Gastroesophageal sphincter (tissue), 4 donors: ENCODE data around the gene NAPSA. TPM values are rescaled to one million over a fixed set of nuclear protein-coding genes. Genes with fewer than 3 reads are reported as not detected.

Source experiments
- ATAC-seq: fragments of 150-250 bp; one replicate; pipeline ENCODE4 v1.9.1; 2016; ENCODE audit warnings: mild to moderate bottlenecking, moderate library complexity
- H3K27ac ChIP-seq, 4 donors: fragments of 200-600 bp; sonication (generic) in 3 of 4; 1 replicate in 3 of 4; 2 replicates in 1 of 4; pipeline ENCODE4 v1.5.1; 2016 to 2019
- H3K27me3 ChIP-seq: fragments of 200-600 bp; sonication (generic); one replicate; pipeline ENCODE4 v1.5.1; 2019
- H3K36me3 ChIP-seq, 2 donors: fragments of 200-600 bp; sonication (generic); one replicate each; pipeline ENCODE4 v1.5.1; 2019; ENCODE audit warnings: control low read depth in 1 of 2
- H3K4me1 ChIP-seq, 3 donors: fragments of 200-600 bp; sonication (generic); 1 replicate in 2 of 3; 2 replicates in 1 of 3; pipeline ENCODE4 v1.5.1; 2016 to 2019; ENCODE audit warnings: control low read depth in 2 of 3
- H3K4me3 ChIP-seq, 2 donors: fragments of 200-600 bp; sonication (generic); one replicate each; pipeline ENCODE4 v1.5.1; 2019; ENCODE audit warnings: mild to moderate bottlenecking in 1 of 2, moderate library complexity in 1 of 2
- H3K9me3 ChIP-seq, 3 donors: fragments of 200-600 bp; sonication (generic); one replicate each; pipeline ENCODE4 v1.5.1; 2017 to 2019; ENCODE audit warnings: control low read depth in 2 of 3
- EP300 ChIP-seq: sonication (generic); formaldehyde crosslinking; IDR thresholded peaks from one replicate; pipeline ENCODE4 v1.6.1; 2017; ENCODE audit warnings: antibody characterized with exemption, mild to moderate bottlenecking
- POLR2A ChIP-seq, 2 donors: fragments of 450-650 bp; IDR thresholded peaks; one replicate each; pipeline ENCODE4 v1.6.1; 2017; ENCODE audit warnings: antibody characterized with exemption in 2 of 2, mild to moderate bottlenecking in 2 of 2, moderate library complexity in 1 of 2
- POLR2AphosphoS5 ChIP-seq: sonication (generic); formaldehyde crosslinking; IDR thresholded peaks from one replicate; pipeline ENCODE4 v1.6.1; 2017; ENCODE audit warnings: antibody characterized with exemption
- WGBS, 2 donors: methylation state at CpG; one replicate each; pipeline ENCODE4 v1.1.5; 2018; ENCODE audit warnings: low coverage in 1 of 2; 5-methylcytosine and 5-hydroxymethylcytosine counted together
- total RNA-seq, 4 donors: library from RNA; depleted of rRNA; stranded (reverse); fragments of >200 nt; gene quantifications; one replicate each; pipeline ENCODE4 v1.1.0, GENCODE V29; 2016
- TF ChIP-seq, protein P1 (sequence below), 4 experiments: fragments of 200-600 bp in 2 of 4; fragments of 450-650 bp in 2 of 4; sonication (generic) in 1 of 4; IDR thresholded peaks; one replicate each; pipeline ENCODE4 v1.5.1; 2017 to 2019; ENCODE audit warnings: antibody characterized with exemption in 4 of 4, mild to moderate bottlenecking in 2 of 4, moderate library complexity in 2 of 4

The NAPSA gene
- total RNA-seq, 4 donors from 2014 or later: 1.0 TPM; not detected in 3

DNA sequence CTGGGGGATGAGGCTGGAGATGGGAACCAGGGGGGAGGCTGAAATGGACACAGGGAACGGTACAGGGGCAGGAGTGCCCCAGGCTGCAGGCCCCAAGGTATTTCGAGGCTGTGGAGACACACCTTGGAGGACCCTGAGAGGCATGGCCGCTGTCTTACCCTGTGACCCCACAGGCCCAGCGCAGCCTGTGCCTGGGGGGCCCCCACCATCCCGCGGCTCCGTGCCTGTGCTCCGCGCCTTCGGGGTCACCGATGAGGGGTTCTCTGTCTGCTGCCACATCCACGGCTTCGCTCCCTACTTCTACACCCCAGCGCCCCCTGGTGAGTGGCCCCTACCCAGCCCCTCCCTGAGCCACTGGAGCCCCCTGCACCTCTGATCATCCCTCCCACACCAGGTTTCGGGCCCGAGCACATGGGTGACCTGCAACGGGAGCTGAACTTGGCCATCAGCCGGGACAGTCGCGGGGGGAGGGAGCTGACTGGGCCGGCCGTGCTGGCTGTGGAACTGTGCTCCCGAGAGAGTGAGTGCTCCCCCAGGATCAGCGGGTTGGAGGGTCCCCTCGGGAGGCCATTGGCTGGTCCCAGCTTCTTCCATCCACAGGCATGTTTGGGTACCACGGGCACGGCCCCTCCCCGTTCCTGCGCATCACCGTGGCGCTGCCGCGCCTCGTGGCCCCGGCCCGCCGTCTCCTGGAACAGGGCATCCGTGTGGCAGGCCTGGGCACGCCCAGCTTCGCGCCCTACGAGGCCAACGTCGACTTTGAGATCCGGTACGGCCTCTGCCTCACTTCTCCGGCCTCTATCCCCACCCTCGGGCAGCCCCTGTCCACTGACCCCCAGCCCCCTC, 36.4 kb upstream of the NAPSA start:
- peaks cover 0 to 56% of the 10 kb centered on the region in 2 donors for H3K36me3 ChIP-seq
- 94 to 100% methylated on average over 4 to 12 of the region's 48 CpGs for WGBS, 2 donors

DNA sequence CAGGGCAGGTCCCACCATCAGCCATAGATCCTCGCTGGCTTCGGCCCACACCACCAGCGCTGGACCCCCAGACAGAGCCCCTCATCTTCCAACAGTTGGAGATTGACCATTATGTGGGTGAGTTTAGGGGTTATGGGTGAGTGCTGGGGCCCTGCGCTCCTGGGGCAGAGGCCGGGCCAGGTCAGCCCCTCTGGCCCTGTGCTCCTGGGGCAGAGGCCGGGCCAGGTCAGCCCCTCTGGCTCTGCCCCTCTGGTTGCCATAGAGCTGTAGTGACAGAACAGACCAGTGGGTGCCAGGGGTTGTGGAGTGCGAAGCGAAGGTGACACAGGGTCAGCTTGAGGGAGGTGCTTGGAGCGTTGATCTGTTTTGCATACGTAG, 33.9 kb upstream of the NAPSA start:
- Histone ChIP-seq H3K4me1 (no peaks in the 10 kb centered on the region), H3K27me3 (no peaks in the 10 kb centered on the region), H3K27ac (no peak overlapping the region), H3K36me3 (peaks cover 0 to 34% of the 10 kb centered on the region in 2 donors), H3K9me3 (no peaks in the 10 kb centered on the region), H3K4me3 (no peak overlapping the region)
- no peak for TF ChIP-seq EP300
- TF ChIP-seq POLR2A (IDR thresholded peaks at IDR 0.05): no peak
- TF ChIP-seq, protein P1, sequence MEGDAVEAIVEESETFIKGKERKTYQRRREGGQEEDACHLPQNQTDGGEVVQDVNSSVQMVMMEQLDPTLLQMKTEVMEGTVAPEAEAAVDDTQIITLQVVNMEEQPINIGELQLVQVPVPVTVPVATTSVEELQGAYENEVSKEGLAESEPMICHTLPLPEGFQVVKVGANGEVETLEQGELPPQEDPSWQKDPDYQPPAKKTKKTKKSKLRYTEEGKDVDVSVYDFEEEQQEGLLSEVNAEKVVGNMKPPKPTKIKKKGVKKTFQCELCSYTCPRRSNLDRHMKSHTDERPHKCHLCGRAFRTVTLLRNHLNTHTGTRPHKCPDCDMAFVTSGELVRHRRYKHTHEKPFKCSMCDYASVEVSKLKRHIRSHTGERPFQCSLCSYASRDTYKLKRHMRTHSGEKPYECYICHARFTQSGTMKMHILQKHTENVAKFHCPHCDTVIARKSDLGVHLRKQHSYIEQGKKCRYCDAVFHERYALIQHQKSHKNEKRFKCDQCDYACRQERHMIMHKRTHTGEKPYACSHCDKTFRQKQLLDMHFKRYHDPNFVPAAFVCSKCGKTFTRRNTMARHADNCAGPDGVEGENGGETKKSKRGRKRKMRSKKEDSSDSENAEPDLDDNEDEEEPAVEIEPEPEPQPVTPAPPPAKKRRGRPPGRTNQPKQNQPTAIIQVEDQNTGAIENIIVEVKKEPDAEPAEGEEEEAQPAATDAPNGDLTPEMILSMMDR (IDR thresholded peaks at IDR 0.05): no peak
- TF ChIP-seq POLR2AphosphoS5: no peak
- WGBS, 2 donors: 92% methylated on average over 6 of the region's 10 CpGs; no CpG with 5 or more reads in 1 of the 2 donors
- no peak for ATAC-seq

More for the DNA sequence above, 36.4 kb upstream of the NAPSA start:
- Histone ChIP-seq H3K4me1 (no peaks in the 10 kb centered on the region), H3K27ac (no peak overlapping the region), H3K9me3 (no peaks in the 10 kb centered on the region), H3K27me3 (no peaks in the 10 kb centered on the region), H3K4me3 (no peak overlapping the region)
- ATAC-seq: no peak
- TF ChIP-seq POLR2A (IDR thresholded peaks at IDR 0.05) (no peak), EP300 (no peak), POLR2AphosphoS5 (no peak)
- TF ChIP-seq, protein P1 (IDR thresholded peaks at IDR 0.05): no peak

- no peak overlapping the region for H3K27ac ChIP-seq
- H3K9me3 ChIP-seq: no peaks in the 10 kb centered on the region
- 66 to 88% methylated on average over 3 to 5 of the region's 13 CpGs for WGBS, 2 donors
- no peak for ATAC-seq
- no peaks in the 10 kb centered on the region for H3K27me3 ChIP-seq
- no peak overlapping the region for H3K4me3 ChIP-seq
- TF ChIP-seq, protein P1 (IDR thresholded peaks at IDR 0.05): no peak
- TF ChIP-seq POLR2A (IDR thresholded peaks at IDR 0.05) (no peak), EP300 (no peak), POLR2AphosphoS5 (no peak)
- no peaks in the 10 kb centered on the region for H3K4me1 ChIP-seq
- H3K36me3 ChIP-seq: peaks cover 0 to 31% of the 10 kb centered on the region in 2 donors
Observed at GRCh38 chr19:50398675-50399367, 33.4 kb upstream of the NAPSA start.

DNA sequence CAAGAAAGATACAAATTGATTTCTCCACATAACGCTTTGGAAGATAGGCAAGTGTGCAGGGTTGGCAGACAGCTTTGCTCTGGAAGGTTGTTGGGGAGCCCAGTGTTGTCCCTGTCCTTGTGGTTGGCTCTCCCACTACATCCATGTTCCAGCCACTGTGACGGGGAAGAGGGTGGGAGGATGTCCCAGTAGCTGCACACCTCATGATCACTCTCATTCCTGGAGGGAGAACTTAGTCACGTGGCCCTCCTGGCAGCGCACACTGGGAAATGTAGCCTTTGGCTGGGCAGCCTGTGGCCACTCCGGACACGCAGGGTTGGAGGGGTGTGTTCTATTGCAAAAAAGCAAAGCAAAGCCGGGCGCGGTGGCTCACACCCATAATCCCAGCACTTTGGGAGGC, 28.6 kb upstream of the NAPSA start:
- 97 to 100% methylated on average over 2 to 6 of the region's 9 CpGs for WGBS, 2 donors
- Histone ChIP-seq H3K4me1 (no peaks in the 10 kb centered on the region), H3K27ac (no peak overlapping the region), H3K36me3 (peaks cover 0 to 9% of the 10 kb centered on the region in 2 donors), H3K4me3 (no peak overlapping the region), H3K27me3 (no peaks in the 10 kb centered on the region), H3K9me3 (no peaks in the 10 kb centered on the region)
- TF ChIP-seq, protein P1 (IDR thresholded peaks at IDR 0.05): no peak
- TF ChIP-seq POLR2AphosphoS5 (no peak), EP300 (no peak), POLR2A (IDR thresholded peaks at IDR 0.05) (no peak)
- ATAC-seq: no peak
